GM19395 (cell line): ENCODE data around the gene EVL.
A peak's percentile ranks its signal among the peaks of the same experiment; 100 is the strongest.

Experiments
- ATAC-seq: cut with Tn5 transposase; IDR thresholded peaks from one replicate; pipeline ENCODE4 v1.9.1; 2021; ENCODE audit warnings: mild to moderate bottlenecking, moderate library complexity; ENCODE audit not compliant: unreplicated experiment

The EVL gene

GRCh38 chr14:100107236-100107635 is 42.0 kb downstream of the EVL start:
- no peak for ATAC-seq

DNA sequence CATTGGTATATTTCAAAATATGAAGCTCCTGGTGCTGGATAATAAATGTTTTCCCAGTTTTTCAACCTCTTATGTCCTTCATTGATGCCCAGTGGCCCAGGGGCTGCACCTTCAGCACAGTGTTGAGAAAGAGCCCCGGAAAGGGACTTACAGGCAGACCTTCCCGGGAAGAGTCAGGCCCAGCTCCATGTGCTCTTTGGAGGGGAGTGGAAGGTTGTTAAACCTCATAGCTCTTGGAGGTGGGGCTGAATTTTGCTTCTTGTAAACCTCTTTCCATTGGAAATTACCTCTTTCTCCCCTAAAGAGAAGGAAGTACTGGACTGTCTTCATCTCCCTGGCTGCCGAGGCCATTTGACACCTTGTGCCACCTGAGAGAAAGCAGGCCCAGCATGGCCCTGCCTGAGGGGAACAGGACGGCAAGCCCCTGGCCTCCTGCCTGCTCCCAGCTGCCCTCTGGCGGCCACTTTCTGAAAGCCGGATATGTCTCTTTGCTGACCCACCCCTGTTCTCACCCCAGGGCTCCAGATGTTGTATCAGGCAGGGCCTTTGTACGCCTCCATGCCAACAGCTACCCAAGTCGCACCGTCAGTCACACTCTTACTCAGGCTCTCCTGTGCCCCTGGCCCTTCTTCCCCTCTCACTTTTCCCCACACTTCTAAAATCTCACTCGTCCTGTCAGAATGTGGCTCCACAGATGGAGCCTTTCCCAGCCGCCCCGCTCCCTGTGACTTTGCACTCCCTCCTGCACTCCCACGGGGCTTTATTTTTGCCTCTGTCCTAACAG is 43.0 kb downstream of the EVL start:
- ATAC-seq, result peak; percentile 84

GRCh38 chr14:100108840-100109593 is 43.8 kb downstream of the EVL start:
- ATAC-seq, result no peak

GRCh38 chr14:100109594-100109955 is 44.4 kb downstream of the EVL start:
- no peak for ATAC-seq

GRCh38 chr14:100110816-100111215 is 45.6 kb downstream of the EVL start:
- no peak for ATAC-seq

DNA sequence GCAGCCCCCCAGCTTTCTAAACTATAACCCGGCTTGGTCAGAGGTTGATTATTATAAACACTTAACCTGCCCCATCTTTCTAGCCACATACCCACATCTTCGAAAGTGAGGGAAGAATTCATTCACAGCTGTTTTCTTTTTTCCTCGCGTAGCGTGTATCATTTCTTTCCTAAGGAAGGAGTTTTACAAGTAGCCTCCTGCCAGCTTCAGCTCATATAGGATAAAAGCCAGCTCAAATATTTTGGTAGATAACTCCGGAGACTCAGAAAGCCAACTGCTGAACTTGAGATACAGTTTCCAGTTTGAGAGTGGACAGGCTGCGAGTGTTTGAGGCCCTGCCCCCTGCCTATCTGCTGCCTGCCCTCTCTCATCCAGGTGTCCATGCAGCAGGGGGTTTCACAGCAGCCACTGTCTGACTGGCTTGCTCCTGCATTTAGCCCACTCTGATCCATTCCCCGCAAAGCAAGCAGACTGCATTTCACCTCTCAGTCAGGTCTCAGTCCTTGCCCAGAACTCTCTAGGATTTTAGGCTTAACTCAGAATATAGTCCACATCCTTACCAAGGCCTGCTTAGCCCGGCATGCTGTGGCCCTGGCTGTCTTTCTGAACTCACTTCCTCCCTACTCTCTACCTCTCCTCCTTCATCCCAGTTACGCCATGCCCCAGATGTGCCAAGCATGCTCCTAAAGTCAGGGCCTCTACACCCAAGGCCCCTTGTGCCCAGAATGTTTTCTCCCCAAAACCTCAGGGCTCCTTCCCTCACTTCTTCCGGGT is 46.9 kb downstream of the EVL start:
- no peak for ATAC-seq

DNA sequence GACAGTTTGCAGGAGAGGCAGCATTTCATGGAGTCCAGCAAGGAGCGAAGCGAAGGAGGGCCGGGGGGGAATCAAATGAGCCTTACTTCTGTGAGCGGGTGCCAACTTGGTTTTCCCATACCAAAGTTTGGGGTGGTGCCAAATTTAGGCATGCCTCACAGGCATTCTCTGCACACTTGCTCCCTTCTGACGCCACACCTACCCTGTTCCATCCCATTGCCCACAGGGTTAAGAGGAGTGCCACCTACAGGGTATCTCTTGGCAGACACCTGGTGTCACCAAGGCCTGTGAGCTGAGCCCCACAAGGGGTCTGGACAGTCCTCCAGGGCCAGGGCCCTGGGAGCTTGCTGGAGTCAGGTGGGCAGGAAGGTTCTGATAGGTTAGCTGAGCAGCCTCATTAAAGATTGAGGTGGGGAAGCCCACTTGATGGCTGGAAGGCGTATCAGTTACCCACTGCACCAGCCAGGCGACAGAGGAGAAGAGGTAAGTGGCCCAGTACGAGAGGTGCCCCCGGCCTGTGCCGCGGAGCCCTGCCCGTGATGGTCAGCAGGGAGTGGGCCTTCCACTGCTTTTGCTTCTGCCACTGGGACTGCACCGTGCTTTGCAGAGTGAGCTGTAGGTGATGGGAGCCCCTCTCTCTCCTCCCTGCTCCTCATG is 49.0 kb downstream of the EVL start:
- ATAC-seq, result no peak

DNA sequence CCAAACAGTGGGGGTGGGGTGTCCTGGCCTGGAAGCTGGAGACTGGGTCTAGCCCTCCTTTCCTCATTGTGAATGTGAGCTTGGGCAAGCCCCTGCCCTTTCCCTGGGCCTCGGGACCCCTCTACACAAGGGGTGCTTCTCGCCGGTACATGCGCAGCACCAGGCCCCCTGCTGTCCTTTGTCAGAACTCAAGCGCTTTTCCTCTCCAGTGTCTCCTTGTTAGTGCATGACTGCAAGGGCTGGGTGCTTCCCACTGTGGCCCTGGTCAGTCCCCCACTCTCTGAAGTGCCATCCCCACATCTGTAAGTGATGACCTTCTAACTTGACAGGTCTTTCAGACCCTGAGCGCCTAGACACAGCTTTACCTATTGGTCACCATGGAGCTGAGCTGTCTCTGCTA is 50.0 kb downstream of the EVL start:
- ATAC-seq, result no peak

GRCh38 chr14:100115726-100116125 is 50.5 kb downstream of the EVL start:
- ATAC-seq, result no peak

DNA sequence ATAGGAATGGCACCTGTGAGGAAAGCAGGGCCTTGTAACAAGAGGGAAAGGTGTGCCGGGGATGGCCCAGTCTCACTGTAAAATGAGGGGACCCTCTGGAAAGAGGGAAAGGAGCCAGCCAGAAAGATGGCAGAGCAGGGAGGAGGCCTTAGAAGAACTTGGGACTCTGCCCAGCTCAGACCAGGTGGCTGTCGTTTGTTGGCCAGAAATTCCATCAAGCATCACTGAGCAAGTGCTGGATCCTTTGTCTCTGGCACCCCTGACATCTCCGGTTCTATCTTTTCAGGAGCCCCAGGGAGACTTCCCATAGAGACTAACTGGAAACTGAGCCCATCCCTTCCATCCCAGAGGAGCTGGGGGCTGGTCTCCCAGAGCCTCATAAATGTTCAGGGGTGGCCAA is 50.9 kb downstream of the EVL start:
- ATAC-seq, result no peak

- ATAC-seq, result no peak
Measured at GRCh38 chr14:100117026-100117425, 51.8 kb downstream of the EVL start.

GRCh38 chr14:100117633-100118395 is 52.6 kb downstream of the EVL start:
- ATAC-seq, result no peak

DNA sequence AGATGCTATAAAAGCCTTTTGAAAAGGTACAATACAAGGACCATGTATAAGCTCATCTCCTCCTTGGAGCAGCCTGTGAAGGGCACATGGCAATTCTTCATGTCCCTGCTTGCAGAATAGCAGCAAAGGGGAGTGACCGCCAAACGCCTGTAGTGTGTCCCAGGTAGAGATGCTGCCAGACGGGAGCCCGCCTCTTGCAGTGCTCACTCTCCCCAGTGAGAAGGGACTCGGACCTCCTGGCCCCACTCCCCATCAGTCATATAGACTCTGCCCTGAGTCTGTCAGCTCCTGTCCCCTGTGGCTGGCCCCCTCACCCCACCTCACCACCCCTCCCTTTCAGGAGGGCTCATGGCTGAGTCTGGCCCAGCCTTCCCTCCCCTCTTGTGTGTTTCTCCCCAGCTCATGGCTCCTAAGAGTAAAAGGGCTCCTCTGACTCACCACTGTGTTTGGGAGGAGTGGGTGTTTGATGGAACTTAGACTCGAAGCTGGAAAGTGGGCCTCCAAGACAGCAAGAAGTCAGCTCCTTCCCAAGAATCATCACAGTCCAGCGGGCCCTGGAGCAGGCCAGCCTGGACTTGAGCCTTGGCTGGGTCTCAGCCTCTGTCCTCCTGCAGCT is 53.3 kb downstream of the EVL start:
- ATAC-seq, result no peak

GRCh38 chr14:100119251-100119650 is 54.0 kb downstream of the EVL start:
- ATAC-seq, result no peak

- no peak for ATAC-seq
Measured at GRCh38 chr14:100120522-100121269, 55.5 kb downstream of the EVL start.

DNA sequence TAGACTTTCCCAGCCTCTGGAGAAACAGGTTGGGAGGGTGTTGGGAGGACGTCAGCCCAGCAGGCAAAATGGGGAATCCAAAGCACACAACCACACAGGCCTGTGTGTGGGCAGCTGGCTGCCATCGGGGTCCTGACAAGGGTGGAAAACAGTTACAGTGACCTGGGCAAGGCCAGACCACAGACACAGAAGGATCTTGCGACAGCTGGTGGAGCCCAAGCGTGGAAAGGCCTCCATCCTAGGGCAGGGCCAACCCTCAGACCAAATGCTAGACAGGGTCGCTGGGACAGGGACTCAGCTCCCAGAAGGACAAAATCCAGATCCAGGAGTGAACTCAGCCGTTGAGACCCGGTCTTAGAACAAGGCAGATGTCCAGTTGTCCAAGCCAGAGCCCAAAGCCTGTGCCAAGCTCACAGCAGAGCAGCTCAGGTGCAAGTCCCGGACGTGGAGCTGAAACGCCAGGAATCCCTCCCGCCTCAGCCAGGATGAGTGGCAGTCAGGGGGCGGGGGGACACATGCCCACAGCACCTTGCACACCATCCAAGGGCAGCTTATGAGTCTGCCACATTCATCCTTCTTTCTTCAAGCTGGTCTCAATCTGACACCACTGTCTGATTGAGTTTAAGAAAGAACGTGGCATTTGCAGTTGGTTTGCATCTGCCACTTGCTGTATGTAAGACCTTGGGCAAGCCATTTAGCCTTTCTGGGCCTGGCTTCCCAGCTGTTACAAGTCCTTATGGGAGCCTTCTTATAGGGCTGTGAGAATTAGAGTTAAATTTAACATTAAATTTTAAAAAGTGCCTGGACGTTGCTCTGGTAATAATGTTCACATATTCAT is 56.6 kb downstream of the EVL start:
- ATAC-seq, result no peak

DNA sequence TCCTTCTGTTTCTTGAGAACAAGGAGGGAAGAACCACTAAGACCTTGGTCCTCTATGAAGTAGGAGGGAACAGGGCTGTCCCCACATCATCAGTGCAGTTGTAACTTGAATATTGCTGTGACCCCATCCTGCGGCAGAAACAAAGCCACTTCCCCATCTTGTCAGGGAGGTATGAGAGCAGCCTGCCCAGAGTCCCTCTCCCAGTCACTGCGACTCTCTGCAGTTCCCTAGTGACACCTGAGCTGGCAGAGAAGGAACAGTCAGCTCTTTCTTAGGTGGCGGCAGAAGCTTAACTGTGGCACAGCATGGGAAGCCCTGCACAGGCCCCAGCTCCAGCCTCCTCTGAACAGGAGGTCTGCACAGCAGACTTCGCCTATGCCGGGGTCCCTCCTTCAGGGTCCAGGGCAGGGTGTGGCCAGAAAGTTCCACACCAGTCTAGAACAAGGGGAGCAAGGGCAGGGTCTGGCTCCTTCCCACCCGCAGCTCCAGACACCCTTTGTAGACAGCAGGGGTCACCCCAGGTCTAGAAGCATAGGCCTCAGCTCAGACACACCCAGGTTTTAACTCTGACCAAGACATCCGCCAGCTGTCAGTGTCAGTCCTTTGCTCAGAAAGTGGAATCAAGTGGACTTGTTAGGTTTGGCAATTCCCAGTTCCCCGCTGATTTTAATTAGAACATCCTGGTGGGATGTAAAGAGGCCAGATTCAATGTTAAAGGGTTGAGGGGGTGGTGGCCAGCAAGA is 57.4 kb downstream of the EVL start:
- ATAC-seq, result no peak

DNA sequence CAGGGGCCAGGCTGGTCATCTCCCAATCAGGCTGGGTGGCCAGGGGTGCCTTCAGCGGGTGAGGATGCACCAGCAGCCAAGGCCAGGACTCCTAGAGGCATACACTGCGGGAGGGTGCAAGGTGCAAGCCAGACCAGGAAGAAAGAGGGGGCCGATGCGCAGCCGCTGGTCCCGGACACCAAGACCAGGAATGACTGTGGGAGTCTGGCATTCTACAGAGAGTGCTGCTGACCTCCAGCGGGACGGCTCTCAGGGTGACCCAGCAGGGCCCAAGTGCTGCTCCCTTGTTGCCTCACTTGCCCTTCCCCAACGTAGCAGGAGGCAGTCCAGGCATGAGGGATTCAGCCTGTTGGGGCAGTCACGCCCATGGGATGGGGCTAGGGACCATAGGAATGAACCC is 58.4 kb downstream of the EVL start:
- no peak for ATAC-seq
